ENCODE data around the gene PPHLN1.
A peak's percentile ranks its signal among the peaks of the same experiment; 100 is the strongest.

PPHLN1 gene

DNA sequence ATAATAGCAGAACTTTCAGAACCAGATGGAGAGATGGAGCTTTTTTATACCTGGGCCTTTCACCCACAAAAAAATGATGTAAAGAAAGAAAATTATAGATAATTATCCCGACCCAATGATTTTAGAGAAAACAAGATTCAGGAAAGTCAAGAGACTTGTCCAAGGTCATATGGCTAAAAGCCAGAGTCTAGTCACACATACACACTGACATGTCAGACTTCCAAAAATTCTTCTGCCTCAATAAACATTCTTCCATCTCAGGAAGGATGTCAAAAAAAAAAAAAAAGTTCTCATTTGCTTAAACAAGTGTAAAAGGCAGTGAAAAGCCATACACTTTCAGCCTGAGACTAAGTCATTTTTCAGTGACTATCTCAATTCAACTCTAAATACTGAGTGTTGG is 147.6 kb downstream of the PPHLN1 start:
- TF ChIP-seq, protein P1, sequence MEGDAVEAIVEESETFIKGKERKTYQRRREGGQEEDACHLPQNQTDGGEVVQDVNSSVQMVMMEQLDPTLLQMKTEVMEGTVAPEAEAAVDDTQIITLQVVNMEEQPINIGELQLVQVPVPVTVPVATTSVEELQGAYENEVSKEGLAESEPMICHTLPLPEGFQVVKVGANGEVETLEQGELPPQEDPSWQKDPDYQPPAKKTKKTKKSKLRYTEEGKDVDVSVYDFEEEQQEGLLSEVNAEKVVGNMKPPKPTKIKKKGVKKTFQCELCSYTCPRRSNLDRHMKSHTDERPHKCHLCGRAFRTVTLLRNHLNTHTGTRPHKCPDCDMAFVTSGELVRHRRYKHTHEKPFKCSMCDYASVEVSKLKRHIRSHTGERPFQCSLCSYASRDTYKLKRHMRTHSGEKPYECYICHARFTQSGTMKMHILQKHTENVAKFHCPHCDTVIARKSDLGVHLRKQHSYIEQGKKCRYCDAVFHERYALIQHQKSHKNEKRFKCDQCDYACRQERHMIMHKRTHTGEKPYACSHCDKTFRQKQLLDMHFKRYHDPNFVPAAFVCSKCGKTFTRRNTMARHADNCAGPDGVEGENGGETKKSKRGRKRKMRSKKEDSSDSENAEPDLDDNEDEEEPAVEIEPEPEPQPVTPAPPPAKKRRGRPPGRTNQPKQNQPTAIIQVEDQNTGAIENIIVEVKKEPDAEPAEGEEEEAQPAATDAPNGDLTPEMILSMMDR (IDR thresholded peaks at IDR 0.05; ENCODE audit: insufficient read depth, low read depth, low read length, missing control alignments), result no peak
- no peak overlapping the region for H3K4me3 ChIP-seq (ENCODE audit: low read depth, low read length)
- no peak for DNase-seq (ENCODE audit: low read depth)

DNA sequence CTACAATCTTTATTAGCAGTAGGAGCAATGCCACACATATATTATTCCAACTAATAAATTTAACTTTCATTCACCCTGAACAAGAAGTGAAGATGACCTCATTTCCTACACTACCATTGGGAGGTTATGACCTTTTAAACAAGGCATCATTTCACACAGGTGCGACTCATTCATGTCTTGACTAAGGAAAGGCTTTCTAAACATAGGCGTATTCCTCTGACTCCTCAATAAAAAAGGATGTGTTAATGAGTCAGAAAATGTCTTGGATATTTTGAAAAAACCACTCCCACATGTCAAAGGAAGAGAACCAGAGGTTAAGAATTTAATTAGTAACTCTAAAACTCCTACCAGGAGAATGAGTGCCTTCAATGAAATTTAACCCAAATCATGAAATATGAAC is 148.4 kb downstream of the PPHLN1 start:
- no peak for DNase-seq (ENCODE audit: low read depth)
- H3K4me3 ChIP-seq (ENCODE audit: low read depth, low read length), result no peak overlapping the region
- TF ChIP-seq, protein P1 (IDR thresholded peaks at IDR 0.05; ENCODE audit: insufficient read depth, low read depth, low read length, missing control alignments), result no peak

DNA sequence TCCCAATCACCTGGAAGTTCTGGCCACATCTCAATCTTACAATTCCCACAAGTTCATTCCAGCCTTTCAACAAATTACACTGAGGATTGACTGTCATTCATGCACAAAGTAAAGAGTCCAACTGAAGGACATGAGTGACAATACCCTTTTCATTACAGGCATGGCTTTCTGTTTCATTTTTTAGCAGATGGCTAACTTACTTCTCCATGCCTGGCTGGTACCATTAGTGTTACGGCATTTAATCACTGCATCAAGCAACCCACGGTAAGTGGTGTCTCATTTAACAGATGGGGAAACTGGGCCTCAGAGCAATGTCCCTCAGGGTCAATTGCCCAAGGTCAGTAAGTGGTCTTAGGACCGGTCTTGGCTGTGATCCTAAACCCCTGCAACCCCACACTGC is 149.1 kb downstream of the PPHLN1 start:
- TF ChIP-seq, protein P1 (IDR thresholded peaks at IDR 0.05; ENCODE audit: insufficient read depth, low read depth, low read length, missing control alignments), result no peak
- no peak for DNase-seq (ENCODE audit: low read depth)
- no peak overlapping the region for H3K4me3 ChIP-seq (ENCODE audit: low read depth, low read length)

DNA sequence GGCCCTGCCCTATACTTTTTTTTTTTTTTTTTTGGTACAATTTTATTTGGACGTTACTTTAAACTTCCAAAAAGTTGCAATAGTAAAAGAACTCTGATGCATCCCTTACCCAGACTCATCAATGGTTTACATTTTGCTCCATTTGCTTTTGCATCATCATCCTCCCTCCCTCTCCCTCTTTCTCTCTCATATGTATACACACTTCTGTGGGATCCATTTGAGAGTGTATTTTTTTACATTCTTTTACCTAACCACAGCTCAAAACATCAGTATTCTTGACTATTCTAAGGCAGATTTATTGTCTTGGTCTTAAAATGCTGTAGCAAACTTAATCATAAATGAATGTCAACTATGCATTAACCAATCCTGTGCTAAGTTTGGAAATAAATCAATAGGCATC is 152.0 kb downstream of the PPHLN1 start:
- TF ChIP-seq, protein P1 (IDR thresholded peaks at IDR 0.05; ENCODE audit: insufficient read depth, low read depth, low read length, missing control alignments), result no peak
- no peak overlapping the region for H3K4me3 ChIP-seq (ENCODE audit: low read depth, low read length)
- DNase-seq (ENCODE audit: low read depth), result no peak

DNA sequence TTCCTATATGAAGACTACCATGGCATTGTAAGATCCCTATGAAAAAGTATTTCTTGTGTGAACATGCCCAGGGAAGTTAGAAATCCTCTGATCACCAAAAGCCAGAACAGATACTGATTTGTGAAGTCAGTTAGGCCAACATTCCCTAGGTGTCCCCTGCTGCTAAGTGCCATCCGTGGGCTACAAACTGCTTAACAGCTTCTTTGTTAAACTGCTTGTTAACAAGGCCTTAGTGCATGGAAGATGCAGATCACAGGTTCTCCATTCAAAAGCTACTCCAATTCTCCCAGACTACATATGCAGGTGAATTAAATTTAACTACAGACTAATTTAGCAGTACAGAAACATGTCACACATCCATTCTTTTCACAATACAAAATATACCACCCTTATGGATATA is 155.4 kb downstream of the PPHLN1 start:
- no peak overlapping the region for H3K4me3 ChIP-seq (ENCODE audit: low read depth, low read length)
- DNase-seq (ENCODE audit: low read depth), result no peak

DNA sequence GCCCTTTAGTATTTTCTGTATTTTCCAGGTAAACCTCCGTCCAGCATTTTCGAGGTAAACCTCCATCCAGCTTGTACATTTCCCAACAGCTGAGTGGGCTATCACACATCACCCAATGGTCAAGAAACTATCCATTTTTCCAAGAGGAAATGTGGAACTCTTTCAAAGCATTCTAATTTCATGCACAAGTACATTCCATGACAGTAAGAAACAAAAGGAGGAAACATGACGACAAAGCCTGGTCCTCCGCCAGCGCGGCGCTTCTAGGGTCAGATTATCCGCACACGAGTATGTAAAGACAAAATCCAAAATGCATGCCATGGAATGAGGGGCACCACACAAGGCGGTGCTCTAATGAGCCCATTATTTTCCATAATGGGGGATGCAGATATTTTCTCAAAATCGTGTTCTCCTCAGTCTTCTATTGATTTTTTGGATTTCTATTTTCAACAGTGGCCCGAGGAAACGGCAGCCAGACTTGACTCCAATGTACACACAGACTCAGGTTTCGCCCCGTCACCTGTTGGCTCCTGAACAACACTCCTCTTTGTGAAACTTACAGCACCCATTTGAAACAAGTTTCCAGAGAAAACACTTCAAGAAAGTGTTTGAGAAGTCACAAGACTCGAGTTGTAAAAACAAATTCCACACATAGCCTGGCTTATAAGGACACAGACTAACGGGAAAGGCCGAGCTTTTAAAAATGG is 156.2 kb downstream of the PPHLN1 start:
- no peak for DNase-seq (ENCODE audit: low read depth)
- peak overlapping the region; percentile 77; the same call in 1 of the 2 replicates for H3K4me3 ChIP-seq (ENCODE audit: low read depth, low read length)
- TF ChIP-seq, protein P1 (IDR thresholded peaks at IDR 0.05; ENCODE audit: insufficient read depth, low read depth, low read length, missing control alignments), result no peak

More for the DNA sequence above, 155.4 kb downstream of the PPHLN1 start:
- TF ChIP-seq, protein P1 (IDR thresholded peaks at IDR 0.05; ENCODE audit: insufficient read depth, low read depth, low read length, missing control alignments), result no peak

All from GM12865 (cell line).